Osteocyte (in vitro differentiated cells): Measurements from ENCODE around the gene TRDN. TPM values are rescaled to one million over a fixed set of nuclear protein-coding genes. Genes with fewer than 3 reads are reported as not detected.

Experiments
- DNase-seq: peaks from one replicate; pipeline ENCODE4 v3.0.0; 2021; ENCODE audit warnings: mixed read lengths; ENCODE audit not compliant: unreplicated experiment; ENCODE audit errors: extremely low spot score
- H3K27ac Mint-ChIP-seq: one replicate; pipeline ENCODE4 v1.8.0; 2021; ENCODE audit warnings: mild to moderate bottlenecking, mixed read lengths; ENCODE audit not compliant: unreplicated experiment
- H3K27me3 Mint-ChIP-seq: one replicate; pipeline ENCODE4 v1.8.0; 2021; ENCODE audit warnings: mixed read lengths; ENCODE audit not compliant: unreplicated experiment
- H3K36me3 Mint-ChIP-seq: one replicate; pipeline ENCODE4 v1.8.0; 2021; ENCODE audit warnings: mixed read lengths; ENCODE audit not compliant: unreplicated experiment
- H3K4me1 Mint-ChIP-seq: one replicate; pipeline ENCODE4 v1.8.0; 2021; ENCODE audit warnings: mixed read lengths; ENCODE audit not compliant: unreplicated experiment
- H3K4me3 Mint-ChIP-seq: one replicate; pipeline ENCODE4 v1.8.0; 2021; ENCODE audit warnings: mild to moderate bottlenecking, moderate library complexity, mixed read lengths; ENCODE audit not compliant: unreplicated experiment
- H3K9me3 Mint-ChIP-seq: one replicate; pipeline ENCODE4 v1.8.0; 2021; ENCODE audit warnings: mixed read lengths; ENCODE audit not compliant: unreplicated experiment
- total RNA-seq: library from RNA; stranded (reverse); gene quantifications from 2 replicates; pipeline ENCODE4 v1.2.1, GENCODE V29; 2021
- TF ChIP-seq, protein P1 (sequence below): fragments of 200-600 bp; sonication (generic); IDR thresholded peaks from 2 replicates; pipeline ENCODE4 v1.5.0; 2021; ENCODE audit warnings: antibody characterized with exemption, mild to moderate bottlenecking, moderate library complexity

TRDN gene
- total RNA-seq, 1 donor from 2014 or later: not detected

GRCh38 chr6:123448306-123448884, 188.4 kb downstream of the TRDN start:
- TF ChIP-seq, protein P1, sequence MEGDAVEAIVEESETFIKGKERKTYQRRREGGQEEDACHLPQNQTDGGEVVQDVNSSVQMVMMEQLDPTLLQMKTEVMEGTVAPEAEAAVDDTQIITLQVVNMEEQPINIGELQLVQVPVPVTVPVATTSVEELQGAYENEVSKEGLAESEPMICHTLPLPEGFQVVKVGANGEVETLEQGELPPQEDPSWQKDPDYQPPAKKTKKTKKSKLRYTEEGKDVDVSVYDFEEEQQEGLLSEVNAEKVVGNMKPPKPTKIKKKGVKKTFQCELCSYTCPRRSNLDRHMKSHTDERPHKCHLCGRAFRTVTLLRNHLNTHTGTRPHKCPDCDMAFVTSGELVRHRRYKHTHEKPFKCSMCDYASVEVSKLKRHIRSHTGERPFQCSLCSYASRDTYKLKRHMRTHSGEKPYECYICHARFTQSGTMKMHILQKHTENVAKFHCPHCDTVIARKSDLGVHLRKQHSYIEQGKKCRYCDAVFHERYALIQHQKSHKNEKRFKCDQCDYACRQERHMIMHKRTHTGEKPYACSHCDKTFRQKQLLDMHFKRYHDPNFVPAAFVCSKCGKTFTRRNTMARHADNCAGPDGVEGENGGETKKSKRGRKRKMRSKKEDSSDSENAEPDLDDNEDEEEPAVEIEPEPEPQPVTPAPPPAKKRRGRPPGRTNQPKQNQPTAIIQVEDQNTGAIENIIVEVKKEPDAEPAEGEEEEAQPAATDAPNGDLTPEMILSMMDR: no peak
- H3K4me1 Mint-ChIP-seq: no peaks in the 10 kb centered on the region
- H3K4me3 Mint-ChIP-seq: no peak overlapping the region
- H3K9me3 Mint-ChIP-seq: peaks cover 9% of the 10 kb centered on the region
- H3K36me3 Mint-ChIP-seq: no peaks in the 10 kb centered on the region
- no peak for DNase-seq
- H3K27me3 Mint-ChIP-seq: peaks cover 6% of the 10 kb centered on the region
- H3K27ac Mint-ChIP-seq: no peak overlapping the region

- no peak overlapping the region for H3K27ac Mint-ChIP-seq
Observed at GRCh38 chr6:123447315-123447937, 189.3 kb downstream of the TRDN start.

DNA sequence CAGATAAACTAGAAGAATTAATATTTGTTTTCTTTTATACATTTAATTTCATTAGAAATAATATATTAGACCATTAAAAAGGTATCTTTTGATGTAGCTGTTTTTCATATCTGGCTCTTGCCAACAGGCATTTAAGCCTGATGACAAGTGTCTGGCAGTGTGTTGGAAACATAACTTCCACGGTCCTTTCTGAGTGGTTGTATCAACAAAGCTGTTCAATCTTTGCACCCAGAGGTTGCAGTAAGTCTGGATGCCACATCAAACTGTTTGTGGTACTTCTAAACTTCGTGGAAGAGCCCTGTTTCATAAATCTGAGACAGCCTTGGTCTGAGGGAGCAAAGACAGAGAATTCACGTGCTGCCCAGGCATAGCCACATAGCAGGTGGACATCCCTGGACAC, 197.4 kb downstream of the TRDN start:
- Mint-ChIP-seq H3K9me3 (no peaks in the 10 kb centered on the region), H3K36me3 (no peaks in the 10 kb centered on the region), H3K27ac (no peak overlapping the region), H3K27me3 (peaks cover 30% of the 10 kb centered on the region), H3K4me3 (no peak overlapping the region), H3K4me1 (no peaks in the 10 kb centered on the region)
- TF ChIP-seq, protein P1: no peak
- DNase-seq: no peak

More at GRCh38 chr6:123447315-123447937, 189.3 kb downstream of the TRDN start:
- Mint-ChIP-seq H3K4me3 (no peak overlapping the region), H3K9me3 (peaks cover 4% of the 10 kb centered on the region), H3K36me3 (no peaks in the 10 kb centered on the region), H3K27me3 (peaks cover 6% of the 10 kb centered on the region), H3K4me1 (no peaks in the 10 kb centered on the region)
- DNase-seq: no peak
- TF ChIP-seq, protein P1: no peak

DNA sequence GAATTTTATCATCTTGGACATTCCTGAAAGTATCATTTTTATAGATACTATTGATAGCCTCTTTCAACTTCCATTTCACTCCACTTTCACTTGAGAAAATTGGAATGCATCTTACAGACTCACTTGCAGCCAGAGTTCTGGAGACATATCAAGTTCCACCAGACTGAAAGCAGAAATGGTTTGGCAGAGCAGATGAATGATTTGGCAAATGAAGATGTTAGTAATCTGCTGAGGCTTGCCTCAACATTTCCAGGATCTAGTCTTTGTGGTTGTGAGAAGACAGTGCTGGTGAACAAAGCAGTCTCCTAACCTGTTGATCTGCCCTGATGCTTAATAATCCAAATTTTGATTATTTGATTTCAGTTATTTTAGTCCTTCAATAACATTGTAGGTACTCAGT, 202.6 kb downstream of the TRDN start:
- H3K27ac Mint-ChIP-seq: no peak overlapping the region
- H3K4me1 Mint-ChIP-seq: no peaks in the 10 kb centered on the region
- H3K9me3 Mint-ChIP-seq: no peaks in the 10 kb centered on the region
- H3K36me3 Mint-ChIP-seq: no peaks in the 10 kb centered on the region
- TF ChIP-seq, protein P1: no peak
- no peak for DNase-seq
- H3K4me3 Mint-ChIP-seq: no peak overlapping the region
- peaks cover 23% of the 10 kb centered on the region for H3K27me3 Mint-ChIP-seq

GRCh38 chr6:123430970-123431369, 205.8 kb downstream of the TRDN start:
- H3K9me3 Mint-ChIP-seq: no peaks in the 10 kb centered on the region
- no peak overlapping the region for H3K27ac Mint-ChIP-seq
- no peak overlapping the region for H3K4me3 Mint-ChIP-seq
- no peak for DNase-seq
- TF ChIP-seq, protein P1: no peak
- no peaks in the 10 kb centered on the region for H3K36me3 Mint-ChIP-seq
- peaks cover 16% of the 10 kb centered on the region for H3K27me3 Mint-ChIP-seq
- H3K4me1 Mint-ChIP-seq: no peaks in the 10 kb centered on the region
